Anterior cingulate cortex (tissue), 58 donors: ENCODE data around the gene PTGR3.

Experiments
- DNase-seq, 58 donors: peaks; one replicate each; lab custom pipeline; 2025; lab: John Stamatoyannopoulos, UW

PTGR3 gene

DNA sequence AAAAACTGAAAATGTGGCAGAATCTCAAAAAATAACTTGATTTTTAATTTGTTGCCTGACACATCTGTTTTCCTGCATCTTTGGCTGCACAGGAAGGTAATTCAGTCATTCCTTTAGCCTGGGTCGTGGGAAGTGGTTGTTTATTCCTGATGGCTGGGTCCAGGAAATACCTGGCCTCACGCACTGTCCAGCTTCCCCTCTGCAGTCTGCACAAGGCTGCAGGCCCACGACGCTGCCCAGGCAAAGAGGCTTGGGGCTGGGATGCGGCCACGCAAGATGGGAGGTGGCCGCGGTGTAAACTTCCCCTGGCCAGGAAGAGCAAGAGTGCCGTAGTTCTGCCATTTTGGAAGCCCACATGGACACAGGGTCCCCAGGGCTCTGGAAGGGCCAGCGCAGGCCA, 29.8 kb upstream of the PTGR3 start:
- DNase-seq: no peak

DNA sequence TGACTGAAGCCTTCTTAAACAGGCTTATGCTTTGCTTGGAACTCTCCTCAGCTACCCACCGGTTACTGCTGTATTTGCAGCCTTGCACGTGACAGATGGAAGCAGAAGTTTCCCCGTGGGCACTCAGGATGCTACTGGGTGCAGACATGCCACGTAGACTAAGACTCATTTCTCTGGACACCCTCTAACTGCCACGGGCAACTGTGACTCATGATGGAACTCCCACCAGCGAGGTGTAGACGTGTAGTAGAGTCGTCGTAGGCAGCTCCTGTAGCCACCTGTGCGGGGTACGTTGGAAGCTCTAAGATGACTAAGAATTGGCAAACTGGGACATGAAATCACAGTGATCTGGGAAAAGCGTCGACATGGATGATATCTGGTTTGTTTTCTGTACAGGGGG, 29.2 kb upstream of the PTGR3 start:
- DNase-seq: no peak

DNA sequence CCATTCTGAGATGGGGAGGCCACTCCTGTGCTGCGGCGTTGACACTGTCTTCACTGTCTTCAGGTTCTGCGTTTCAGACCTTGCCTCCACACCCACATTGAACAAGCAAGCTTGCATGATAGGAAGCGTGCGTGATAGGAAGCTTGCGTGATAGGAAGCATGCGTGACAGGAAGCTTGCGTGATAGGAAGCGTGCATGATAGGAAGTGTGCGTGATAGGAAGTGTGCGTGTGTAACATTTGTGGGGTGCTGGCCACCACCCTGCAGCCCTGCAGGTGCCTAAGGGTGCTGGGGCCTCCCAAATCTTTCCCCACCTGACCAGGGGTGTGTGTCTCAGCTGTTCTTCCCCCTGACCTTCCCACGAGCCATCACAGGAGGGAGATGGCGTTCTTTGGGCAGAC, 27.0 kb upstream of the PTGR3 start:
- no peak for DNase-seq

DNA sequence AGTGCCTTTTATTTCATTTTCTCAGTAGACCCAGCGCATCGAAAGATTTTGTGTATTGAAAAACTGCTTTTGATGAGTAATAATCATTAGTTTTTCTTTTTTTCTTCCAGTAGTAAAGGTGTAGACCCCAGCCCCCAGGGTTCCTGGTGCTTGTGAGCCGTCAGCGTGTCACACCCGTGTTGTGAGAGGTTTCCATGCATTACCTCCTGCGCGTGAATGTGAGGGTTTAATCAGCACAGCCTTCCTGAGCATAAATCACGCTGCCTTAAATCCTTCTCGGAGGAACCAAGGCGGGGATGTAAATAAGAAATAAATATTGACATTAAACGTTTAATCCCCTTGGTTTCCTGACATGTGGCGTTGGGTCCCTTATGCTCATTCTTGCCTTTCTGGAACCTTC, 26.0 kb upstream of the PTGR3 start:
- DNase-seq: no peak

DNA sequence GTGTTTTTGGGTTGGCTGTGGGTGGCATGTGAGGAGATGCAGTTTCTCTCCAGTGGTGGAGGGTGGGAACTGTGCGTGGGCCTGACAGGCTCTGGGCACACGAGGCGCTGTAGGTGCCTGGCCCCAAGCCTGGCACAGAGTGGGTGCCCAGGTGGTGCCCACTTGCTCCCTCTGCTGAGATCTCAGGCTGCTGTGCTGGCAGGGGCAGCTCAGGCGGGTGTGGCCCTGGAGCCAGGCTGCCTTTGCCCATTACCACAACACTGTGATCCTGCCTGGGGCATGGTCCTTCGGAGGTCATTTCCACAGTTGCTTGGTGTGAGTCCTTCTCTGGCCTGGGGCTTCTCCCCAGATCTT, 22.1 kb upstream of the PTGR3 start:
- no peak for DNase-seq

DNA sequence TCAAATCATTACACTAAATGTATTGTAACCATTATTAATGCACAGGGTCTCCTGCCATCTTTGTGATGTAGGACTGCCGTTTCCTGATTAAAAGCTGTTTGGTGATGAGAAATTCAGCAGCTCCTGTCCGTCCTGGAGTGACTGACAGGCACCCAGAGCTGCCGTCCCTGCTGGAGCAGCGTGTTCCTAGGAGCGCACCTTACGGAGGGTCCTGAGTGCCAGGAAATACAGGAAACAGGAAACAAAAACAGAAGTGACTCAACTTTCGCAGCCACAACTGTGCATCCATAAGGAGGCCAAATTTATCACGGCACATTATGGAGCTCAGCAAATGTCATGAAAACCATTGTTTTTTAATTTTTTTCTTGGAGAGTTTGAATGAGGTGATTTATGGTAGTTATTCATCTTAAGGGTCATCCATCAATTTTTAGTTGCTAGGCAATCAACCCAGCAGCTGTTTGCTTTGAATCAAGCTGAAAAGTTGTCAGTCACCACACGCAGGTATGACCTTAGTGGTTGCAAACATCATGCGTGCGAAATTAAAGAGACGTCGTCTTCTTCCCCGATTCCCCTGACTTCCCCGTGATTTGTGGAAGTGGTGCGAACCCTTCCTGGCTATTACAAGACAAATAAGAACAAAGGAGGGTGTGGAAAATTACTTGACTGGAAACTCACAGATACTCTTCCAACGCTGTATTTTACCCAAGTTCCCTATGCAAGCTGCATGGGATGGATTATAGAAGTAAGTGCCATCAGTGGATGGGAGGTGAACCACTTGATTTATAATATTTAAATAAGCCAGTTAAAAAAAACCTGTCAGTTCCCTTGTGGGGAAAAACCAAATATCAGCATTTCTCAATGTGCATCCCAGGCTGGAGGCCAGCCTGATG, 21.5 kb upstream of the PTGR3 start:
- DNase-seq: no peak

DNA sequence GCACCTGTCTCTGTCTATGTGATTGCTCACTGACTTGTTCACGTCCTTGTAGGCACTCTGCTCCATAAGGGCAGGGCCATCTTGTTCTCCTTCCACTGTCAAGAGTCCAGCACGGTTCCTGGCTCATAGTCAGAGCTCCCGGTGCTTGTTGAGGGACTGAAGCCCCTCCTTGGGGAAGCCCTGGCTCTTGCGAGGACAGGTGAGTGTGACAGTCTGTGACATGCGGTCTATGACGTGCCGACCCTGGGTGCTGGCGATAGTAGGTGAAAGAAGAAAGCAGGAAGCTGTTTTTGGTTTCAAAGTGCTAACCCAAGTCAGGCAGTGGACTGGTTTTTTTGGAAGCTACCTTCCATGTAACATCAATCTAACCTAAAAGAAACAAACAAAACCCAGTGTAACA, 20.5 kb upstream of the PTGR3 start:
- DNase-seq: no peak

DNA sequence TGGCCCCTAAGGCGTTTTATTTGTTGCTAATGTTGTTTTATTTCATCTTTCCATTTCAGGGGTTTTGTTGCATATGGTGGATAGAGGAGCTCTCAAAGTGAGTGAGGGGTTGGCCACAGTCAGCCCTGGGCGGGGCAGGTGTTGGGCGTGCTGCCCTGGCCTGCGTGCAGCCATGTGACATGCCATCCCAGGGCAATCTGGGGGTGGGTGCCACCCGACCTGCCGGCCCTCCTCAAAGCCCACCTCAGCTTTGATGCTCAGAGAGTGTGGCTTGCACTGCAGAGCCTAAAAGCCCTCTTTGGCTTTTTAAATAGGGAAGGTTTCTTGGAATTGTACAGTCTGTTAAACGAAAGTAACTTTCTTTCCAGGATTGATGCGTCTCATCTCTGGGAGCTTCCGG, 20.0 kb upstream of the PTGR3 start:
- DNase-seq: no peak

DNA sequence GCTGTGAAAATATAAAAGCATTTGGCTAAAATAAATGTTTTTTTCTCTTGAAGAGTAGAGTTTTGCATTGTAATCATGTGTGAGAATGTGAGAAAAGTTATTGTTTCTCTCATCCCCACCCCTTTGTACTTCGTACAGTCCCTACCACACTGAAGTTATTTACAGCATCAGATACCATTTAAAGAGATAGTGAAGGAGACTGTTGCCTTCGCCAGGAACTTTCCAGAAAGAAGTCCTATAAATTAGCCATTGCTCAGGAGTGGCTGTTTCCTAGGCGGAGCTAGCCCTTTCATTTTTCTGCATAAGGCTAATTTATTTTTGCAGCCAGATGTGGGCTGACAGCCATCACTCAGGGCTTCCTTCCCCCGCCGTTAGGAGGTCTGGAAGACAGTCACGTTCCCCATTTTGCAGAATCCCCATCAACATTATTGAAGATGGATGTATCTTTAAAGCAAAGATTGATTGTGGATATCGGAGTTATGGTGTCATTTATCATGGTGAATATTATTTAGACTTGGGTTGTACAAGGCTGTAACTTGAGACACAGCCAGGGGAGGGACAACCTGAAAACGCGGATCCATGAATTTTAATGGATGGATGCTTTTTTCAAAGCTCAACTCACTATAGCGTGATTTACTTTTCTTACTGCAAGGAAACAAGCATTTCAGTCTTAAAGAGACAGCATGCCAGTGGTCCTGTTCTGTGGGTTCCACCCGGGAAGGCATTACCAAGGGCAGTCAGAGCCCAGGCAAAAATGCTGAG, 18.8 kb upstream of the PTGR3 start:
- DNase-seq: no peak

DNA sequence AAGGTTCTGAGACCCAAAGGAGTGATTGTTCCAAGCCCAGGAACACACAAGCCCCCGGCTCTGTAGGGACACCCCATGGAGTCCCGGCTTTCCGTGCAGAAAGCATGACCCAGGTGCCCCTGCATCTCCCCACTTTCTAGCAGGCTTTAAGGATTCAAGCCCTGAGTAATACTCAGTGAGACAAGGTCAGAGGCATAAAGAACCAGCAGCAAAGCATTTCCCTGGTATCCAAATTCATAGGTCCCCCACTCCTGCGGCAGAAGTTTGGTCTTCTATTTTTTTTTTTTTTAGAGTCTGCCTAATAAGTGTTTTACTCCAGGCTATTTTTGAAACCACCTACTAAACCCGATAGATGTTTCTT, 18.0 kb upstream of the PTGR3 start:
- no peak for DNase-seq

DNA sequence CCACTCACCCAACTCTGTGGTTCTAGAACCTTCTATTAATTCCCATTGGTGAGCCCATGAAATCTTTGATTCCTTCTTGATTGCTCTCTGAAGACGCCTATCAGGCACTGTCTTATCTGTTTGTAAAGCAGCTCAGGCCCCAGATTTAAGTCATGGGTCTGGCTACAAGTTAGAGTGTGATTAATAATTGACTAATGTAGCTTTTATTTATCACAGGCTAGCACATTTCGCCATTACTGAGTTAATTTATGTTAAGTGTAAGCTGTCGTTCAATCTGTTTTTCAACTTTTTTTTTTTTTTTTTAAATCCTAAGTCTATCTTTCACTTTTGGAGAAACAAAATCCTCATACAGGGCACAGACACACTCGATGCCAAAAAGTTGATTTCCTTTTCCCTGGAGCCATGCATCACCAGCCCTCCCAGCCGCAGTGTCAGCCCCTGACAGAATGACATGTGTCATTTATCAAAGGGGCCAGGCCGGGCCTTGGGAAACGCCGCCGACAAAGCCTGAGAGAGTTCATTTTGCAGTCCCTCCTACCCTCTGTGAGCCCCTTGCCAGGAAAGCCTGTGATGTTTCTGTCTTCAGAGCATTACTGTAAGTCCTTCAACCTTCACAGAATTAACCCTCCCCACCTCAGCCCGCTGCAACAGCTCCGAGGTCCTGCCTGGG, 17.5 kb upstream of the PTGR3 start:
- no peak for DNase-seq

DNA sequence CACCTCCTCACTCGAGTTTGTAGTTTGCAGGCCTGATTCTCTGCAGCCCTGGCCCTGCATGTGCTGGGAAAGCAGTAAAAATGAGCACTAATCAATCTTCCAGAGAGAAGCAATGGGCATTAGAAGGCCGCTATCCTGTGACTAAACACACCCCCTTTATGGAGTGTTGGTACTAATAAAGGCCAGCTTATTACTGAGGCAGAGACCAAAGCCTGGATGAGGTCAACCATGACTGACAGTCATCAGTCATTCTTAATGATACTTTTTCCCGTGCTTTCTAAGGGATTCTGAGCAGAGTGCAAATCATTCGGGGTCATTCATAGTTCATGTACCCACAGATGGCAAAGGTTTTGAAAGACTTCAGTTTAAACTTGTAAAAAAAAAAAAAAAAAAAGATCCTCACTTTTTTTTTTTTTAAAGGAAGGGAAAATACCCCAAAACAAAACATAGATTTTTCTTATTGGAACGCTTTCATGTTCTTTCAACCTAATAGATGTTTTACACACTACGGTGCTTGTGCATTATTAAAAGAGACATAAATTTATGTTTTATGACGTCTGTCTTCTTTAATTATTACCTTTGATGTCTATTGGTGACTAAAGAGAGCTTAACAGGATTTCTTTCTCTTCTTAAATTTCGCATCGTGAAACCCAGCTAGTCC, 14.9 kb upstream of the PTGR3 start:
- DNase-seq: no peak

DNA sequence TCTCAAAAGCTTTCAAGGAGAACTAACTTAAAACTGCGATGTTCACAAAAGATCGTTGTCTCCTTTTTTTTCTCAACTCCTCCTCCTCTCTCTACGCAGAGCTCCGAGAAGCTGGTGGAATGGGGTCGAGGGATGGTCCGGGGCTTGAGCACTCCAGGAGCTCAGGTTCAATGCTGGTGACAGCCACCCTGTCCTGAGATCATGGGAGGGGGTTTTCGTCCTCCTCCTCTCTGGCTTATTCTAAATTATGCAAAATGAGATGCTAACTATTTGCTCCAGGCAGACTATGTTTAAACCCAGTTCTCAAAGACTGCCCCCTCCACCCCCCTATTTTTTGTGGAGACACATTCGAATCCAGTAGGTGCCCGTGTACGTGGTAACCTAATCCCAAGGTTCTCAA, 13.5 kb upstream of the PTGR3 start:
- no peak for DNase-seq

DNA sequence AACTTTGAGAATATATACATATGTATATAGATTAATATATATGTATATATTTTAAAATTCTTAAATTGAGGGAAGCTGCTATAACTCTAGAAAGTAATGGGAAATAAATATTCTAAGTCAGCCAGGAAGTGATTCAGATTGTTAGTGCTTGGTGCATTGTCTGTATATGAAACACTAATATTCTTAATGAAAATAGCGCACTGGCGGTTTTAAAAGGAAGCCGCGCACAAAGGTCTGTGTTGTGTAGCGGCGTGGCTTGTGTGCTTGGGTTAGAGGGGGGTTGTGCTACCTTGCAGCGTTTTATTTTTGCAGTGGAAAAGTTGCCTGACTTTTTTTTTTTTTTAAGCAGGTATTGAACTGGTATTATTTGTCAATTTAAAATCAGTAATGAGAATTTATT, 13.0 kb upstream of the PTGR3 start:
- no peak for DNase-seq

DNA sequence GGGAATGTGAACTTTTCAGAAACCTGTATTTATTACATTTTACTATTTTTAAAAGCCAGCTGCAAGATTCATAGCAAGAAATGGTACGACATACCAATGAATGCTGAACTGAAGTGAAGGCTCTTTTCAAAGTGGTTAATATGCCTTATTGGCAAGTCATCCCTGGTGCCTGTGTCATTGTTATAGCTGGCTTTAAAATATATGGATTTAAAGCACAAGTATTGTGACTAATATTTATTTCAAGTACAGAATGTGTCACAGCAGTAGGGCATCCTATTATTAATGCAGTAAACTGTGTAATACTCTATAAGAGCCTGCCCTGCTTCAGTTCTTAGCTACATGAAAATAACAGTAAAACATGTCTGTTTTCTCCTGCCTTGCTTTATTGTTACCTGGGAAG, 12.5 kb upstream of the PTGR3 start:
- DNase-seq: no peak

DNA sequence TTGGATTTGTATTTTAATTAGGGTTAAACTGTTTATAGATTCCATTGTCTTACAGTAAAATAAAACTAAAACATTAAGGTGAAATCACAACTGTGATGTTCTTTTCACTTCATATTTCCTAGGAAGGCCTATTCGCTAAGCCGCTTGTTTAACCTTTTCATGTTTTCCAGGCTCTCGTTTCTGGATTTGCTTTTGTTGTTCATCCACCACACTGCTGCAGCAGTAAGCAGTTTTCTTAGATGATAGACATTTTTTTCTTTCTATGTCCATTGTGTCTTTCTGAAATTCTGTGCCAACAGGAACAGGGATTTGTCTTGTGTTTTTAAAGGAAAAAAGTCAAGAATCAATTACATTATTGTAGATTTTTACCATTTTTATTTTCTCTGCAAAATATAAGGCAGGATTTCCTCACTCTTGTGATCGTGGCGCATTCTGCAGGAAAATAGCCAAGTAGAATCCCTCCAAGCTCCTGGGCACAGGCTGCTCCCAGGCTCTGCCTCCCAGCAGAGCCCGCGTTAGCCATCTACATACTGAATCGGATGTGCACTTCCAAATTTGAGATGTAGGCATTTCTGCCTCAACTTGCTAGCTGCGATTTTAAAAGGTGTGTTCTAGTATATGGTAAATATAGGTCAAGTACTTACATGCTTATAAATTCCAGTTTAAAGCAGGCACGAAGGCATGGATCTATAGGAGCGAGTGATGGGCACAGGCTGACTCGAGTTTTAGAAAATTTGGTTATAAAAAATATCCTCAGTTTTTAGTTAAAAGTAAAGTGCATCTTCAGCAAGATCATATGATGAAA, 11.8 kb upstream of the PTGR3 start:
- peak in 1 of 58 donors; percentile 14 for DNase-seq

DNA sequence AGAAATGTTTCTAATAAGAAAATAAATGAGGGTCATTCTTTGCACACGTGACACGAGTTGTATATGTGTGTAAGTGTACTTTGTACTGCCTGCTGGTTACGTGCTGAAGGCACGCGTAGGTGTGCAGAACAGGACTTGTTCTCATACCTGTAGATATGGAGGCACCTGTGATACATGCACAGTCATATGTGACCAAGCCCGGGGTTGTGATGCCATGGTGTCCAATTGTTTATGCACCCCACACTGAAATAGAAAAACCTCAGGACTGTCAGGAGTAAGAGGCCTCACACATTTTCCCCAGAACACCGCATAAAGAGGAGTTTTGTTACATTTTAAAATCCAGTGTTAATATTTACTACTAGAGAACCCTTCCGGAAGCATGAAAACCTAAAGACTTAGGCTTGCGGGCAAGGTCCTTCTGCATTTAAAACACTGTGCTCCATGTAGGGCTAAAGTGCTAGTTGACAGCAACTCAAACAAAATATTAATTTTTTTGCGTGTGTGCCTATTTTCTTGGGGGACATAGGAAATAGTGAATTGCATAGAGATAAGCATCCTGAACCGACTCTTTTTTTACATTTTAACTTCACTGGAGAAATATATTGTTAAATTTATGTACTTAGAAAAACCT, 10.9 kb upstream of the PTGR3 start:
- no peak for DNase-seq

DNA sequence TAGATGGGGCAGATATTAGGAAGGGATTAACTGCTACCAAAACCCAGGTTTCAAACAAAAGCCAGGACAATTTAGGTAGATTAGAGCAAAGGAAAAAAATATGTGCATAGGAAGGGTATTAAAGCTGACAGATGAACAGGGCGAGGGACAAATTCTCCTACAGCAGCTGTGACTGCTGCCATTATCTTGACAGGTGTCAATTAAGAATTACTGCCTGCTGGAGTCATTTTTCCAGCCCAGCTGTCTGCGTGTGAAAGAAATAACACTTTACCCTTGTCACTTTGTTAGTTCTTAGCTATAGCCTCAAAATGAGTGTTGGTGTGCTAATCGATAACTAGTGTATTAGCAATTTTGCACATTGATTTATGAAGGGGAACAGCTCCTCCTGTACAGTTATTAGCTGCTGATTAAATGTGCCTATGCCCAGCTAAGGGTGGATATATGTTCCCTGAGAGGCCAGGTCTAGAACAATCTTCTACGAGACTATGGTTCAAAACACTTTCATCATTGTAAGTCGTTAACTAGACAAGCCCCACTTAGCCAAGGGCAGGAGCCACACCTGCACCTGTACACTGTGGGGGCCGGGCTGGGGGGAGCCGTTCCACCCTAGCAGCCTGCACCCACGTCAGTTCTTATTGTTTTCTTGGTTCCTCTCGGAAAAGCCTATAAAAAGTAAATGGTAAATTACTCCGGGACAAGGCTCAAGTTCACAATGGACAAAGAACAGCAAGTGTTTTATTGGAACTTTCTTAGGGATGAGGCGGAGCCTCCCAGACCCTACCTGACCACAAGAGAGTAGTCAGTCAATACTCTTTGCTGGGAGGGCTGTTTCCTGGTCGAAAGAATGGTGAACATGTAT, 9.4 kb upstream of the PTGR3 start:
- no peak for DNase-seq
